ENCODE data around the gene SLC6A7.

SLC6A7 gene

GRCh38 chr5:150189728-150190502, at the start of gene SLC6A7:
SLC6A7 (plus strand) TSS chr5:150190062; CDS start chr5:150190328, 266 bp downstream.
- no peak for TF ChIP-seq CTCF (IDR thresholded peaks at IDR 0.05)

GRCh38 chr5:150140830-150141229, 49.0 kb upstream of the SLC6A7 start:
- no peak for TF ChIP-seq CTCF (IDR thresholded peaks at IDR 0.05)

GRCh38 chr5:150141544-150142184, 48.2 kb upstream of the SLC6A7 start:
- TF ChIP-seq CTCF (IDR thresholded peaks at IDR 0.05) = no peak

- TF ChIP-seq CTCF (IDR thresholded peaks at IDR 0.05) = no peak
Measured at GRCh38 chr5:150142185-150142958, 47.5 kb upstream of the SLC6A7 start.

- no peak for TF ChIP-seq CTCF (IDR thresholded peaks at IDR 0.05)
Measured at GRCh38 chr5:150142959-150143349, 46.9 kb upstream of the SLC6A7 start.

GRCh38 chr5:150143350-150144245, 46.3 kb upstream of the SLC6A7 start:
- no peak for TF ChIP-seq CTCF (IDR thresholded peaks at IDR 0.05)
